ENCODE data around the gene PHACTR3. TPM values are rescaled to one million over a fixed set of nuclear protein-coding genes. Genes with fewer than 3 reads are reported as not detected.

The PHACTR3 gene
- total RNA-seq, 1 experiment from 2014 or later = not detected

- CTCF ChIA-PET = no interaction called here
- ATAC-seq = no peak
- Histone ChIP-seq H3K9ac (ENCODE audit: low read length) (no peak overlapping the region), H3K4me2 (ENCODE audit: low read length) (no peak overlapping the region), H3K36me3 (ENCODE audit: control insufficient read depth in 1 of 2, insufficient read depth in 2 of 2, low read length in 2 of 2) (no peaks in the 10 kb centered on the region), H2AFZ (ENCODE audit: low read depth, low read length, poor library complexity, severe bottlenecking) (no peak overlapping the region), H3K9me3 (ENCODE audit: control insufficient read depth in 1 of 2, insufficient read depth in 1 of 2, low read depth in 1 of 2, low read length in 2 of 2) (no peaks in the 10 kb centered on the region), H3K79me2 (ENCODE audit: insufficient read depth, low read length) (no peaks in the 10 kb centered on the region), H3K4me1 (ENCODE audit: control insufficient read depth in 1 of 2, insufficient read depth in 2 of 2, low read length in 2 of 2) (no peaks in the 10 kb centered on the region), H3K27ac (ENCODE audit: low read depth, low read length) (no peak overlapping the region), H3K27me3 (ENCODE audit: insufficient read depth, low read length) (peaks cover 8% of the 10 kb centered on the region; the same call in 1 of the 2 replicates), H4K20me1 (ENCODE audit: insufficient read depth) (no peaks in the 10 kb centered on the region), H3K9me2 (ENCODE audit: insufficient read depth) (no peaks in the 10 kb centered on the region), H3K4me3 (replicated peaks in 1 of 2; ENCODE audit: low read depth in 1 of 2, low read length in 2 of 2) (no peak overlapping the region)
- RAD21 ChIA-PET (ENCODE audit: low non-redundant PET in 1 of 2, low total read pairs in 2 of 2, uncharacterized antibody in 2 of 2, unreplicated experiment in 2 of 2) = no interaction called here
- BruUV-seq (replicated peaks) = no TSS peak
- no peak for DNase-seq (ENCODE audit: low read depth, low spot score)
- no peak for TF ChIP-seq EGR1 (IDR thresholded peaks at IDR 0.05; ENCODE audit: low read depth)
- no peak for TF ChIP-seq POLR2AphosphoS5 (IDR thresholded peaks at IDR 0.05; ENCODE audit: low read depth, low read length)
- no peak for TF ChIP-seq JUND (IDR thresholded peaks at IDR 0.05)
- no peak for TF ChIP-seq ELF1 (IDR thresholded peaks at IDR 0.05; ENCODE audit: borderline replicate concordance, low read depth)
- no peak for TF ChIP-seq ZNF274 (IDR thresholded peaks at IDR 0.05; ENCODE audit: low read depth, low read length)
- no peak for TF ChIP-seq CBX3 (IDR thresholded peaks at IDR 0.05; ENCODE audit: low read depth)
- TF ChIP-seq, protein P1, sequence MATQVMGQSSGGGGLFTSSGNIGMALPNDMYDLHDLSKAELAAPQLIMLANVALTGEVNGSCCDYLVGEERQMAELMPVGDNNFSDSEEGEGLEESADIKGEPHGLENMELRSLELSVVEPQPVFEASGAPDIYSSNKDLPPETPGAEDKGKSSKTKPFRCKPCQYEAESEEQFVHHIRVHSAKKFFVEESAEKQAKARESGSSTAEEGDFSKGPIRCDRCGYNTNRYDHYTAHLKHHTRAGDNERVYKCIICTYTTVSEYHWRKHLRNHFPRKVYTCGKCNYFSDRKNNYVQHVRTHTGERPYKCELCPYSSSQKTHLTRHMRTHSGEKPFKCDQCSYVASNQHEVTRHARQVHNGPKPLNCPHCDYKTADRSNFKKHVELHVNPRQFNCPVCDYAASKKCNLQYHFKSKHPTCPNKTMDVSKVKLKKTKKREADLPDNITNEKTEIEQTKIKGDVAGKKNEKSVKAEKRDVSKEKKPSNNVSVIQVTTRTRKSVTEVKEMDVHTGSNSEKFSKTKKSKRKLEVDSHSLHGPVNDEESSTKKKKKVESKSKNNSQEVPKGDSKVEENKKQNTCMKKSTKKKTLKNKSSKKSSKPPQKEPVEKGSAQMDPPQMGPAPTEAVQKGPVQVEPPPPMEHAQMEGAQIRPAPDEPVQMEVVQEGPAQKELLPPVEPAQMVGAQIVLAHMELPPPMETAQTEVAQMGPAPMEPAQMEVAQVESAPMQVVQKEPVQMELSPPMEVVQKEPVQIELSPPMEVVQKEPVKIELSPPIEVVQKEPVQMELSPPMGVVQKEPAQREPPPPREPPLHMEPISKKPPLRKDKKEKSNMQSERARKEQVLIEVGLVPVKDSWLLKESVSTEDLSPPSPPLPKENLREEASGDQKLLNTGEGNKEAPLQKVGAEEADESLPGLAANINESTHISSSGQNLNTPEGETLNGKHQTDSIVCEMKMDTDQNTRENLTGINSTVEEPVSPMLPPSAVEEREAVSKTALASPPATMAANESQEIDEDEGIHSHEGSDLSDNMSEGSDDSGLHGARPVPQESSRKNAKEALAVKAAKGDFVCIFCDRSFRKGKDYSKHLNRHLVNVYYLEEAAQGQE (IDR thresholded peaks at IDR 0.05; ENCODE audit: low read depth) = no peak
- TF ChIP-seq POLR2A (IDR thresholded peaks at IDR 0.05; ENCODE audit: borderline replicate concordance, extremely low read depth, insufficient read depth, insufficient read length) = no peak
- TF ChIP-seq SP1 (IDR thresholded peaks at IDR 0.05; ENCODE audit: low read depth) = no peak
- TF ChIP-seq EZH2 (IDR thresholded peaks at IDR 0.05) = no peak
- intact Hi-C loops (cut with micrococcal nuclease) = no loop called here
- POLR2A ChIA-PET = no interaction called here
Measured at GRCh38 chr20:59750209-59750840, 146.0 kb downstream of the PHACTR3 start.

Data from HCT116 (cell line).